Spleen (tissue), 11 donors: Measurements from ENCODE around the gene ANKFN1. TPM values are rescaled to one million over a fixed set of nuclear protein-coding genes. Genes with fewer than 3 reads are reported as not detected.

ENCODE experiments used
- DNase-seq: peaks from one replicate; pipeline ENCODE4 v3.0.0-alpha.2; 2020
- H3K27ac ChIP-seq, 8 donors: fragments of 200-600 bp; sonication (generic) in 7 of 8; 1 replicate in 4 of 8; 2 replicates in 4 of 8; pipeline versions ENCODE4 v1.5.0 to v1.8.0; 2016 to 2021; ENCODE audit warnings: inconsistent platforms in 4 of 8, mild to moderate bottlenecking in 4 of 8, moderate library complexity in 1 of 8
- H3K27me3 ChIP-seq, 7 donors: fragments of 200-600 bp; sonication (generic) in 6 of 7; replicated peaks in 1 of 7; 1 replicate in 4 of 7; 2 replicates in 3 of 7; pipeline versions ENCODE4 v1.5.0 to v1.8.0; 2016 to 2021; ENCODE audit warnings: inconsistent platforms in 3 of 7, mild to moderate bottlenecking in 1 of 7
- H3K36me3 ChIP-seq, 6 donors: fragments of 200-600 bp; sonication (generic) in 5 of 6; 1 replicate in 4 of 6; 2 replicates in 2 of 6; pipeline versions ENCODE4 v1.5.0 to v1.8.0; 2016 to 2021; ENCODE audit warnings: inconsistent platforms in 2 of 6
- H3K4me1 ChIP-seq, 6 donors: fragments of 200-600 bp; sonication (generic) in 5 of 6; 1 replicate in 3 of 6; 2 replicates in 3 of 6; pipeline versions ENCODE4 v1.5.0 to v1.8.0; 2016 to 2021; ENCODE audit warnings: inconsistent platforms in 3 of 6
- H3K4me3 ChIP-seq, 8 donors: fragments of 200-600 bp; sonication (generic) in 7 of 8; 1 replicate in 4 of 8; 2 replicates in 4 of 8; pipeline versions ENCODE4 v1.5.0 to v1.8.0; 2016 to 2021; ENCODE audit warnings: inconsistent platforms in 4 of 8, mild to moderate bottlenecking in 4 of 8, moderate library complexity in 2 of 8
- H3K9me3 ChIP-seq, 8 donors: fragments of 200-600 bp; sonication (generic) in 7 of 8; 1 replicate in 4 of 8; 2 replicates in 4 of 8; pipeline versions ENCODE4 v1.5.0 to v1.8.0; 2016 to 2021; ENCODE audit warnings: inconsistent platforms in 4 of 8
- POLR2A ChIP-seq, 3 donors: fragments of 450-650 bp; IDR thresholded peaks; one replicate each; pipeline ENCODE4 v1.5.1; 2017; ENCODE audit warnings: antibody characterized with exemption in 3 of 3, mild to moderate bottlenecking in 1 of 3
- POLR2AphosphoS5 ChIP-seq, 3 donors: sonication (generic); formaldehyde crosslinking; IDR thresholded peaks; one replicate each; pipeline ENCODE4 v1.5.1; 2017; ENCODE audit warnings: antibody characterized with exemption in 3 of 3
- WGBS, 5 donors: extraction: QIAGEN DNeasy Blood & Tissue Kit in 3 of 5; methylation state at CpG; one replicate each; pipeline versions ENCODE4 v1.1.5 to v1.1.7; 2013 to 2018; 5-methylcytosine and 5-hydroxymethylcytosine counted together
- intact Hi-C: fragments of 100-400 bp; cut with DNase I; formaldehyde crosslinking; loops from one replicate; pipeline ENCODE4 v1.15.0; 2023; ENCODE audit warnings: low total_unique reads
- polyA plus RNA-seq, 3 donors: library from polyadenylated mRNA; stranded (reverse); fragments of 200-250 nt; gene quantifications; one replicate each; pipeline ENCODE4 v1.2.1, GENCODE V29; 2013
- total RNA-seq, 7 donors: library from RNA; depleted of rRNA in 3 of 7; stranded (reverse); fragments of >200 nt in 3 of 7; fragmentation: NEBNext Ultra II Directional in 4 of 7; extraction: Animal tissue kit (Norgen Biotek cat#: 25700) in 4 of 7; gene quantifications; one replicate each; pipeline versions ENCODE4 v1.1.0 to v1.2.1, GENCODE V29; 2016 to 2021
- TF ChIP-seq, protein P1 (sequence below), 11 experiments: fragments of 200-600 bp in 7 of 11; fragments of 450-650 bp in 4 of 11; sonication (generic) in 4 of 11; IDR thresholded peaks in 8 of 11; conservative IDR thresholded peaks in 3 of 11; 1 replicate in 7 of 11; 2 replicates in 4 of 11; pipeline versions ENCODE4 v1.4.0 to v1.8.0; 2016 to 2021; ENCODE audit warnings: antibody characterized with exemption in 11 of 11, inconsistent platforms in 4 of 11, mild to moderate bottlenecking in 1 of 11
- donor health status: healthy with polysubstance abuse.
- donor health status: DM: no; HTN: no; CAD: no; lungs with moderate emphysema.
- donor health status: DM: no; HTN: no; CAD: no.
- donor health status: Bipolar disorder and iron deficiency.
- donor health status: healthy.
- donor health status: DM: no; HTN: no; CAD: no.
- donor health status: DM: yes; HTN: yes; CAD: no.

ANKFN1 gene
- total and polyA plus RNA-seq, 10 donors, result 0.19 to 0.58 TPM; not detected in 8

DNA sequence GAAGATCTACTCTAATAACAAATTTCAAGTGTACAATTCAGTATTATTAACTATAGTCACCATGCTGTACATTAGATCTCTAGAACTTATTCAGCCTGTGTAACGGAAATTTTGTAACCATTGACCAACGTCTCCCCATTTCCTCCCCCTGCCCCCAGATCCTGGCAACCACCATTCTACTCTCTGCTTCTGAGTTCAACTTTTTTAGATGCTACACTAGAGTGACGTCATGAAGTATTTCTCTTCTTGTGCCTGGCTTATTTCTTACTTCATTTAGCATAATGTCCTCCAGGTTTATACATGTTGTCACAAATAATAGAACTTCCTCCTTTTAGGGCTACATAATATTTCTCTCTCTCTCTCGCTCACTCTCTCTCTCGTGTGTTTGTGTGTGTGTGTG lies 157.5 kb downstream of the ANKFN1 start:
- TF ChIP-seq POLR2A (IDR thresholded peaks at IDR 0.05) (no peak), POLR2AphosphoS5 (IDR thresholded peaks at IDR 0.05) (peak in 1 of 3 donors; percentile 7)
- TF ChIP-seq, protein P1, sequence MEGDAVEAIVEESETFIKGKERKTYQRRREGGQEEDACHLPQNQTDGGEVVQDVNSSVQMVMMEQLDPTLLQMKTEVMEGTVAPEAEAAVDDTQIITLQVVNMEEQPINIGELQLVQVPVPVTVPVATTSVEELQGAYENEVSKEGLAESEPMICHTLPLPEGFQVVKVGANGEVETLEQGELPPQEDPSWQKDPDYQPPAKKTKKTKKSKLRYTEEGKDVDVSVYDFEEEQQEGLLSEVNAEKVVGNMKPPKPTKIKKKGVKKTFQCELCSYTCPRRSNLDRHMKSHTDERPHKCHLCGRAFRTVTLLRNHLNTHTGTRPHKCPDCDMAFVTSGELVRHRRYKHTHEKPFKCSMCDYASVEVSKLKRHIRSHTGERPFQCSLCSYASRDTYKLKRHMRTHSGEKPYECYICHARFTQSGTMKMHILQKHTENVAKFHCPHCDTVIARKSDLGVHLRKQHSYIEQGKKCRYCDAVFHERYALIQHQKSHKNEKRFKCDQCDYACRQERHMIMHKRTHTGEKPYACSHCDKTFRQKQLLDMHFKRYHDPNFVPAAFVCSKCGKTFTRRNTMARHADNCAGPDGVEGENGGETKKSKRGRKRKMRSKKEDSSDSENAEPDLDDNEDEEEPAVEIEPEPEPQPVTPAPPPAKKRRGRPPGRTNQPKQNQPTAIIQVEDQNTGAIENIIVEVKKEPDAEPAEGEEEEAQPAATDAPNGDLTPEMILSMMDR (IDR thresholded peaks at IDR 0.05 in 8 of 11, conservative IDR thresholded peaks at IDR 0.05 in 3 of 11), result no peak
- DNase-seq, result no peak
- H3K36me3 ChIP-seq, result no peaks in the 10 kb centered on the region
- H3K9me3 ChIP-seq, result no peaks in the 10 kb centered on the region
- no peak overlapping the region for H3K4me3 ChIP-seq
- 38 to 73% (median 61%) methylated on average over 5 of the region's 5 CpGs for WGBS, 5 donors
- H3K27me3 ChIP-seq, result no peaks in the 10 kb centered on the region
- H3K27ac ChIP-seq, result peak overlapping the region in 4 of 8 donors; percentile 48 to 82 (median 71)
- H3K4me1 ChIP-seq, result peaks cover 0 to 12% (median 0%) of the 10 kb centered on the region in 6 donors
- intact Hi-C loops, result no loop called here

DNA sequence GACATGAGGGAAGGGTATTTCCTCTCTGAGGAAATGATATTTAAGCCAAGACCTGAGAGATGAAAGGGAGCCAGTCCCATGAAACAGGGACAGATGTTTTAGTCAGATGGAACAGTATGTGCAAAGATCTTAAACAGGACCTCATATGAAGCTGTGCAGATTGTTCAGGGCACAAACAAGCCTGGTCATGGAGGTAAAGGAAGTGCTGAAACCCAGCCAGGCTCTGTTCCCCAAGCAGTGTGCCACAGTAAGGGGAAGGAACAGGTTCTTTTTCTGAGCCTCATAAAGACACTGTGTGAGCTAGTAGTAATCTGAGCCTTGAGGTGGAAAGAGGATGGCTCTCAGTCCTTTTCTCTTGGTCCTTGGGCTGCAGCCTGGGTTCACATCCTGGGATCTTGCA lies 159.9 kb downstream of the ANKFN1 start:
- H3K27me3 ChIP-seq, result no peaks in the 10 kb centered on the region
- intact Hi-C loops, result no loop called here
- no peaks in the 10 kb centered on the region for H3K9me3 ChIP-seq
- DNase-seq, result peak; percentile 66
- TF ChIP-seq POLR2AphosphoS5 (IDR thresholded peaks at IDR 0.05), result no peak
- TF ChIP-seq, protein P1 (IDR thresholded peaks at IDR 0.05 in 8 of 11, conservative IDR thresholded peaks at IDR 0.05 in 3 of 11), result no peak
- H3K36me3 ChIP-seq, result no peaks in the 10 kb centered on the region
- peak overlapping the region in 1 of 8 donors; percentile 15 for H3K4me3 ChIP-seq
- H3K4me1 ChIP-seq, result peaks cover 0 to 15% (median 6%) of the 10 kb centered on the region in 6 donors
- peak overlapping the region in 6 of 8 donors; percentile 30 to 82 (median 76) for H3K27ac ChIP-seq

DNA sequence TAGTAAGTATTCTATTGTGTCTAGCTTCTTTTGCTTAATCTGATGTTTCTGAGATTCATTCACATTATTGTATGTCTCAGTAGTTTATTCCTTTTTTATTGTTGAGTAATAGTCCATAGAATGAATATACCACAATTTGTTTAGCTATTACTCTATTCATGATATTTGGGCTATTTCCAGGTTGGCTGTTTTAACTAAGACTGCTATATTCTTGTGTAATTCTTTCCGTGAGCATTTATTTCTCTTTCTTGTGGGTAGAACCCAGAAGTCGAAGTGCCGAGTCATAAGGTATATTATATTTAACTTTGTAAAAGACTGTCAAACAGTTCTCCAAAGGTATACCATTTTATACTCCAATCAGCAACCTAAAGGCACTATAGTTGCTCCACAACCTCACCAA lies 160.8 kb downstream of the ANKFN1 start:
- peak overlapping the region in 6 of 8 donors; percentile 30 to 82 (median 76) for H3K27ac ChIP-seq
- no peaks in the 10 kb centered on the region for H3K9me3 ChIP-seq
- intact Hi-C loops, result no loop called here
- peaks cover 0 to 23% (median 6%) of the 10 kb centered on the region in 6 donors for H3K4me1 ChIP-seq
- DNase-seq, result no peak
- no peak for TF ChIP-seq POLR2AphosphoS5 (IDR thresholded peaks at IDR 0.05)
- TF ChIP-seq, protein P1 (IDR thresholded peaks at IDR 0.05 in 8 of 11, conservative IDR thresholded peaks at IDR 0.05 in 3 of 11), result no peak
- TF ChIP-seq POLR2A (IDR thresholded peaks at IDR 0.05), result no peak
- H3K27me3 ChIP-seq, result no peaks in the 10 kb centered on the region
- WGBS, 5 donors, result 19 to 53% (median 30%) methylated on average over 3 of the region's 3 CpGs
- H3K36me3 ChIP-seq, result no peaks in the 10 kb centered on the region
- H3K4me3 ChIP-seq, result peak overlapping the region in 1 of 8 donors; percentile 15

DNA sequence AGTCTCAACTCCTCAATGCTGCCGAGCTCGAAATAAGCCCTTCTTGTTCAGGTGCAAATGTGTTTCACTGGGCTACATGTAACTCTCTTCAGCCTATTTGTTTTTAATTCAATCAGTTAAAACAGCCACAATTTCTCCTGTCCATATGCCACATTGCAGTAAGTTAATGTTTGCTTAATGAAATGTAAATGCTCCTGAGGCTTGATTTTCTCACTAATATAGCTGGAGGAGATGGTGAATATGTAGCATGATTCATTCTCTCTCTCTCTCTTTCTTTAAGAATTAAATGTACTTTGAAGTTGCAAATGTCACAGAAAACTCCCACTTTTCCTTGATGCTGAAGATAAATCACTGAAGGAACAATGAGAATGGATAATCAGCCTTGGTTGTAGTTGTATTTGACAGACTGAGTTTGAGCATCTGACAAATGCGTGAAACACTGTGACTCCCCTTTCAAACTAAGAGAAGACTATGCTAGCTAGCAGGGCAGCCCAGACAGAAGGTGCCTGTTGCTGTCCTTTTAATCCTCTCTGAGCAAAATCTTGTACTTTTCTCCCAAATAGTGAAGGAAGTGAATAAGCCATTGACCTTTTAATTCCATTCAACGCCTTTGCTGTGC lies 161.8 kb downstream of the ANKFN1 start:
- no peak for DNase-seq
- H3K4me3 ChIP-seq, result no peak overlapping the region
- no peak overlapping the region for H3K27ac ChIP-seq
- TF ChIP-seq, protein P1 (IDR thresholded peaks at IDR 0.05 in 8 of 11, conservative IDR thresholded peaks at IDR 0.05 in 3 of 11), result no peak
- TF ChIP-seq POLR2A (IDR thresholded peaks at IDR 0.05) (no peak), POLR2AphosphoS5 (IDR thresholded peaks at IDR 0.05) (no peak)
- no peaks in the 10 kb centered on the region for H3K36me3 ChIP-seq
- H3K27me3 ChIP-seq, result no peaks in the 10 kb centered on the region
- WGBS, 5 donors, result 55 to 93% (median 71%) methylated on average over 4 of the region's 4 CpGs
- H3K4me1 ChIP-seq, result peaks cover 0 to 28% (median 6%) of the 10 kb centered on the region in 6 donors
- intact Hi-C loops, result no loop called here
- H3K9me3 ChIP-seq, result no peaks in the 10 kb centered on the region
